ENCODE data around the gene TULP4.

TULP4 gene

DNA sequence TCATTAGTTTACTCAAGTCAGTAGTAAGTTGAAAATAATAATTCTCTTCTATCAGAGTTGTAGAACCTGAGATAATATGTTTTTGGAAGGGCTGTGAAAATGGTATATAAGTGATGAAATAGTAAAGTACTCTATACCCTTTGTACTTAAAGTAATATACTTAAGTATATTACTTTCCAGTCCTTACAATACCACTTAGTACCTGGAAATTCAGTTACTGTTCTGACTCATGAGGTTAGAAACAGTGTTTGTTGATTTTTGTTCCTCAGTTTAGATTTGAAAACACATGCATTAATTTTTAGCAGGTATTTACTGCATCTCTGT is 10.1 kb downstream of the TULP4 start:
- H3K9me2 ChIP-seq (replicated peaks; ENCODE audit: low read depth, low read length): no peaks in the 10 kb centered on the region
- no peaks in the 10 kb centered on the region for H4K20me1 ChIP-seq (ENCODE audit: insufficient read depth, low read length, poor library complexity, severe bottlenecking)
- H3K4me2 ChIP-seq (ENCODE audit: low read depth, low read length, poor library complexity, severe bottlenecking): peak overlapping the region; percentile 30
- no peak for TF ChIP-seq EZH2phosphoT487 (IDR thresholded peaks at IDR 0.05; ENCODE audit: borderline replicate concordance)
- TF ChIP-seq, protein P1, sequence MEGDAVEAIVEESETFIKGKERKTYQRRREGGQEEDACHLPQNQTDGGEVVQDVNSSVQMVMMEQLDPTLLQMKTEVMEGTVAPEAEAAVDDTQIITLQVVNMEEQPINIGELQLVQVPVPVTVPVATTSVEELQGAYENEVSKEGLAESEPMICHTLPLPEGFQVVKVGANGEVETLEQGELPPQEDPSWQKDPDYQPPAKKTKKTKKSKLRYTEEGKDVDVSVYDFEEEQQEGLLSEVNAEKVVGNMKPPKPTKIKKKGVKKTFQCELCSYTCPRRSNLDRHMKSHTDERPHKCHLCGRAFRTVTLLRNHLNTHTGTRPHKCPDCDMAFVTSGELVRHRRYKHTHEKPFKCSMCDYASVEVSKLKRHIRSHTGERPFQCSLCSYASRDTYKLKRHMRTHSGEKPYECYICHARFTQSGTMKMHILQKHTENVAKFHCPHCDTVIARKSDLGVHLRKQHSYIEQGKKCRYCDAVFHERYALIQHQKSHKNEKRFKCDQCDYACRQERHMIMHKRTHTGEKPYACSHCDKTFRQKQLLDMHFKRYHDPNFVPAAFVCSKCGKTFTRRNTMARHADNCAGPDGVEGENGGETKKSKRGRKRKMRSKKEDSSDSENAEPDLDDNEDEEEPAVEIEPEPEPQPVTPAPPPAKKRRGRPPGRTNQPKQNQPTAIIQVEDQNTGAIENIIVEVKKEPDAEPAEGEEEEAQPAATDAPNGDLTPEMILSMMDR (conservative IDR thresholded peaks at IDR 0.05; ENCODE audit: low read length): no peak
- H2AFZ ChIP-seq (ENCODE audit: low read length): no peak overlapping the region
- no peaks in the 10 kb centered on the region for H3K27me3 ChIP-seq (ENCODE audit: insufficient read depth, low read length, poor library complexity, severe bottlenecking)
- no peak overlapping the region for H3K4me3 ChIP-seq (ENCODE audit: low read length, poor library complexity, severe bottlenecking)
- no peaks in the 10 kb centered on the region for H3F3A ChIP-seq (ENCODE audit: low read depth)
- no peaks in the 10 kb centered on the region for H3K79me2 ChIP-seq (ENCODE audit: insufficient read depth, low read length)
- H3K9me3 ChIP-seq (ENCODE audit: insufficient read depth, low read depth, low read length): no peaks in the 10 kb centered on the region
- peaks cover 14% of the 10 kb centered on the region for H3K4me1 ChIP-seq (ENCODE audit: insufficient read depth, low read length, poor library complexity, severe bottlenecking)
- no peaks in the 10 kb centered on the region for H3K36me3 ChIP-seq (ENCODE audit: insufficient read depth, low read length)
- no peak overlapping the region for H3K9ac ChIP-seq (ENCODE audit: low read depth, low read length, poor library complexity, severe bottlenecking)

DNA sequence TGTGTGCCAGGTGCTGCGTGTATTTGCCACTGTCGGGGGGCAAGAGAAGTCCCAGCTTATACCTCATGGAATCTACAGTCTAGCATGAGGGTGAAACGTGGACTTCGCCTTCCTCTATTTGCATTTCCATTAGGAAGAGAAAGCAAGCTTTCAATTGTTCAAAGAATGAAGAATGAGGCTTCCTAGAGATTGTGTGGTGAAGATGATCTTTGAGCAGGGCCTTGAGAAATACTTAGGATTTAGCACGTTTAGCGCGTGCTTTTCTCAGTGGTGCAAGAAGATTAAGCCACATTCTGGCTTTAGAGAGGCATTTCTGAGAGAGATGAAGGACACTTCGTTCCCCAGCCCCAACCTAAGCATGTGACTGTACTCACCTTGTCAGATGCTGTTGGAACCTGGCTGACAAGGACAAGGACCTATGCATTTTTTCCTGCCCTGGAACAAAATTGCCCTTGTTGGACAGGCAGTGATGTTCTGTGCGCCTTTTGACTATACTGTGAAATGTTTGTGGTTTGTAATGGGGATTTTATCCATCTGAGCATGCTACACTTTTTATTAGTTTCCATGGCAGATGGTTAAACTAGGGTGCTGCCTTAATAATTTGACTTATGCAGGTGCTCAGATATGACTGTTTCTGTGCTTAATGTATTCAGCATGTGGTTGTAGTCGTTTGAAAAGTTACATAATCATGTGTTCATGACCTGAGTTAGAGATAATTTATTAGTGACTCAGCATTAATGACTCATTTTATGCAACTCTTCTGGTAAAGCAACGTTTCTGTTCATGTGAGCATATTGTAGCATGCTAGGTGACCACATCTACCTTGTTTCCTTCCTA is 10.7 kb downstream of the TULP4 start:
- Histone ChIP-seq H3F3A (ENCODE audit: low read depth) (no peaks in the 10 kb centered on the region), H3K9ac (ENCODE audit: low read depth, low read length, poor library complexity, severe bottlenecking) (no peak overlapping the region), H4K20me1 (ENCODE audit: insufficient read depth, low read length, poor library complexity, severe bottlenecking) (no peaks in the 10 kb centered on the region), H3K4me1 (ENCODE audit: insufficient read depth, low read length, poor library complexity, severe bottlenecking) (peaks cover 14% of the 10 kb centered on the region), H2AFZ (ENCODE audit: low read length) (no peak overlapping the region), H3K4me3 (ENCODE audit: low read length, poor library complexity, severe bottlenecking) (no peak overlapping the region), H3K36me3 (ENCODE audit: insufficient read depth, low read length) (no peaks in the 10 kb centered on the region), H3K27me3 (ENCODE audit: insufficient read depth, low read length, poor library complexity, severe bottlenecking) (no peaks in the 10 kb centered on the region), H3K9me2 (replicated peaks; ENCODE audit: low read depth, low read length) (no peaks in the 10 kb centered on the region), H3K4me2 (ENCODE audit: low read depth, low read length, poor library complexity, severe bottlenecking) (peak overlapping the region; percentile 30), H3K9me3 (ENCODE audit: insufficient read depth, low read depth, low read length) (no peaks in the 10 kb centered on the region), H3K79me2 (ENCODE audit: insufficient read depth, low read length) (no peaks in the 10 kb centered on the region)
- TF ChIP-seq, protein P1 (conservative IDR thresholded peaks at IDR 0.05; ENCODE audit: low read length): no peak
- no peak for TF ChIP-seq EZH2phosphoT487 (IDR thresholded peaks at IDR 0.05; ENCODE audit: borderline replicate concordance)

DNA sequence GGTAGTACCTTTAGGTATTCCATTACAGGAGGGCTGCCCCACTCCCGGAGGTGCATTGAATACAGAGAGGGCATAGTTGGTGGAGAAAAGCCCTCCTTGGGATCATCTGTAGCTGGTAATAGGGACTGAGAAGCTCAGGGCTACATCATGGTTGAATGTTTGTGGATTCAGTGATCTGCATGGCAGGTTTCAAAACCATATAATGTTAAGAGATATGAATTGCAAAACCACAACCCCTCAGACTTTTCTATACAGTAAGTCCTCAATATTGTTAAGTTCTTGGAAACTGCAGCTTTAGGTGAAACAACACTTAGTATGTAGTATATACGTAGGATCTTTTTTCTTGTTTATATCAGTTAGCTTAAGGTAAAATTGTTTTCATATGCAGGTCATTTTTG is 11.3 kb downstream of the TULP4 start:
- Histone ChIP-seq H3K4me2 (ENCODE audit: low read depth, low read length, poor library complexity, severe bottlenecking) (peak overlapping the region; percentile 30), H3K9me3 (ENCODE audit: insufficient read depth, low read depth, low read length) (no peaks in the 10 kb centered on the region), H3K4me3 (ENCODE audit: low read length, poor library complexity, severe bottlenecking) (no peak overlapping the region), H3K79me2 (ENCODE audit: insufficient read depth, low read length) (no peaks in the 10 kb centered on the region), H2AFZ (ENCODE audit: low read length) (no peak overlapping the region), H4K20me1 (ENCODE audit: insufficient read depth, low read length, poor library complexity, severe bottlenecking) (no peaks in the 10 kb centered on the region), H3K27me3 (ENCODE audit: insufficient read depth, low read length, poor library complexity, severe bottlenecking) (no peaks in the 10 kb centered on the region), H3K4me1 (ENCODE audit: insufficient read depth, low read length, poor library complexity, severe bottlenecking) (peaks cover 14% of the 10 kb centered on the region), H3K9me2 (replicated peaks; ENCODE audit: low read depth, low read length) (no peaks in the 10 kb centered on the region), H3K9ac (ENCODE audit: low read depth, low read length, poor library complexity, severe bottlenecking) (no peak overlapping the region), H3K36me3 (ENCODE audit: insufficient read depth, low read length) (no peaks in the 10 kb centered on the region), H3F3A (ENCODE audit: low read depth) (no peaks in the 10 kb centered on the region)
- TF ChIP-seq, protein P1 (conservative IDR thresholded peaks at IDR 0.05; ENCODE audit: low read length): no peak
- TF ChIP-seq EZH2phosphoT487 (IDR thresholded peaks at IDR 0.05; ENCODE audit: borderline replicate concordance): no peak

Measured in Loucy (cell line).